ENCODE data around the gene BCAR3.

- TF ChIP-seq CTCF (tag by site-specific recombination; IDR thresholded peaks at IDR 0.05), result no peak
- no peak for TF ChIP-seq ZBTB7A (tag by site-specific recombination; IDR thresholded peaks at IDR 0.05; ENCODE audit: low read depth)
- no peak for TF ChIP-seq ZNF248 (tag by site-specific recombination; IDR thresholded peaks at IDR 0.05)
- TF ChIP-seq ZNF274 (IDR thresholded peaks at IDR 0.05; ENCODE audit: low read length), result no peak
- no peak for TF ChIP-seq ZNF274 (tag by site-specific recombination; IDR thresholded peaks at IDR 0.05; ENCODE audit: borderline replicate concordance)
- no peak for TF ChIP-seq KLF8 (tag by site-specific recombination; IDR thresholded peaks at IDR 0.05)
- TF ChIP-seq ZNF707 (tag by site-specific recombination; IDR thresholded peaks at IDR 0.05), result no peak
- no peak for TF ChIP-seq ZNF660 (tag by site-specific recombination; IDR thresholded peaks at IDR 0.05)
- TF ChIP-seq ZSCAN30 (tag by site-specific recombination; IDR thresholded peaks at IDR 0.05), result no peak
- TF ChIP-seq REPIN1 (tag by site-specific recombination; IDR thresholded peaks at IDR 0.05; ENCODE audit: low read depth), result no peak
- no peak for TF ChIP-seq ZNF18 (tag by site-specific recombination; IDR thresholded peaks at IDR 0.05)
- TF ChIP-seq, protein P1, sequence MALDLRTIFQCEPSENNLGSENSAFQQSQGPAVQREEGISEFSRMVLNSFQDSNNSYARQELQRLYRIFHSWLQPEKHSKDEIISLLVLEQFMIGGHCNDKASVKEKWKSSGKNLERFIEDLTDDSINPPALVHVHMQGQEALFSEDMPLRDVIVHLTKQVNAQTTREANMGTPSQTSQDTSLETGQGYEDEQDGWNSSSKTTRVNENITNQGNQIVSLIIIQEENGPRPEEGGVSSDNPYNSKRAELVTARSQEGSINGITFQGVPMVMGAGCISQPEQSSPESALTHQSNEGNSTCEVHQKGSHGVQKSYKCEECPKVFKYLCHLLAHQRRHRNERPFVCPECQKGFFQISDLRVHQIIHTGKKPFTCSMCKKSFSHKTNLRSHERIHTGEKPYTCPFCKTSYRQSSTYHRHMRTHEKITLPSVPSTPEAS (tag by site-specific recombination; IDR thresholded peaks at IDR 0.05), result no peak
- no peak for TF ChIP-seq ZNF791 (tag by site-specific recombination; IDR thresholded peaks at IDR 0.05)
- no peak for TF ChIP-seq ZNF114 (tag by site-specific recombination; IDR thresholded peaks at IDR 0.05)
- no peak for TF ChIP-seq ZNF670 (tag by site-specific recombination; IDR thresholded peaks at IDR 0.05; ENCODE audit: low read depth)
Observed at GRCh38 chr1:93581917-93582850, 99.5 kb downstream of the BCAR3 start.
